GM19025 (cell line): ENCODE results near the gene TECPR2.

ENCODE experiments used
- ATAC-seq: cut with Tn5 transposase; IDR thresholded peaks from one replicate; pipeline ENCODE4 v1.9.1; 2021; ENCODE audit warnings: mild to moderate bottlenecking, low read depth, moderate library complexity; ENCODE audit not compliant: unreplicated experiment

The TECPR2 gene

DNA sequence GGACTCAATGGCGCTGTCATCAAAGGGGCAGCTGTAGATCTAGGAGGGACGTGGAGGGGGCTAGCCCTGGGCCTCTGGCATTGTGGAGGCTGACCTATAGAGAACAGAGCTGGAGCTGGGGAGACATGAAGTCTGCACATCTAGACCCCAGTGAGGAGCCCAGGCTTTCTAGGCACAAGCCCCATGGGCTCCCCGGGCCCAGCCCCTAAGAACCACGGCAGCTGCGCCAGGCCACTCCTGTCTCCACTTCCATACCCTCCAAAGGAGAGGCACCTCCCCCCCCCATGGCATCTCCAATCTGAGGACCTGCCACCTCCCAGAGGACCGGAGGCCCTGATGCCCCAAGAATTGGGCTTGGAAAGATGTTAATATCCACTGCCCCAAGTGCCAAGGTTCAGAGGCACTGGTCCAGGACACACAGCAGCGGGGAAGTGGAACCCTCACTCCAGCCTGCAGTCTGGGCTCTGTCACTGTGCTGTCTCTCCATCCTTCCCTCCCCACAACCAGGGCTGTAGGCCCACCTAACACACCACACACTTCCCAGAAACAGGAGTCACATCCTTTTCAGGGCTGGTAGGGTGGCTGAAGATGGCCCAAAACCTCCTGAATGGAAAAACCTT, 142.4 kb downstream of the TECPR2 start:
- no peak for ATAC-seq

DNA sequence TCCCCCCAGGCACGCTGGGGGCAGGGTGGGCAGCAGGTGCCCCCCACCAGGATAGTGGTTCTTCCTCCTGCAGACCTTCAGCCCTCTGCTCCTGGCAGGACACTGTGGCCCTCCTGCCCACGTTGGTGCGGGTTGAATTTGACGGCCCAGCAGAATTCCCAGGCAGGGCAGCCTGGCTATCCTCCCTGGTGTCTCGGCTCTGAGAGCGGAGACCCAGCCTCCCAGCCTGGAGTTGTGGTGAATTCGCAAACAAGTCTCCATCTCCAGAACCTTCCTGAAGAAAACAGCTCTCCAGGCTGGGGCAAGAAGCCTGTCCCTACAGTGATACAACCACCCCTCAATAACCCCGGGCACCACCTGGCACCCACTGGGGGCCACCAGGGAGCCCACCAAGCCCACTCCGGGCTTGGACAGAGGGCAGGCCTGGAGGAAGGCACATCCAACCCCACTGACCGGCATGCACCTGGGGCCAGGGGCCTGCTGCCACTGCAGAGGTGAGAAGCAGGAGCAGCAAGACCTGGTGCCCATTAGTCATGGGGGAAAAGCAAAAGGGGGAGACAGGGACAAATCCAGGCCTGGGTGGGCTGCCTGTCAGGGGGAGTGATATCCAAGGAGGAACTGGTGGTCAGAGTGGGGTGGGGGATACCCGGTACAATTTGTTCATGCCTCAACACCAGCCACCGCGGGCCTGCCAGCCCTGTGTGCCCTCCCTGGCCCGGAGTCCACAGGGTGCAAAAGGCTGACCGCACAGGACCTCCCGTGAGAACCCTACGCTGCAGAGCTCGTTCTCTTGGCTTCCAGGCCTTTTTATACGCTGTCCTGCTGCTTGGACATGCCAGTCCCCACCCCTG, 143.3 kb downstream of the TECPR2 start:
- ATAC-seq = no peak

DNA sequence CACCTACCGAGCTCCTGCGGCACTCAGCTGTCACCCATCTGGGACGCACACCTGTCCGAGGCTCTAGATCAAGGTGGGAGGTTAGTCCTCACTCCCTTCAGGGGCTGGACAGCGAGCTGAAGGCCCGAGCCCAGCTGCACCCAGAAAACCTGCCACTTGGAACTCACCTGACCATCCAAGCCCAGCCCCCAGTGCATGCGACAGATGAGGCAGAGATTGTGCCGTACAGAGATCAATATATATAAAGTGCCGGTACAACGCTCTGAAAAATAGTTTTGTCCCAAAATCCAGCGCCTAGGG, 143.8 kb downstream of the TECPR2 start:
- ATAC-seq = no peak

DNA sequence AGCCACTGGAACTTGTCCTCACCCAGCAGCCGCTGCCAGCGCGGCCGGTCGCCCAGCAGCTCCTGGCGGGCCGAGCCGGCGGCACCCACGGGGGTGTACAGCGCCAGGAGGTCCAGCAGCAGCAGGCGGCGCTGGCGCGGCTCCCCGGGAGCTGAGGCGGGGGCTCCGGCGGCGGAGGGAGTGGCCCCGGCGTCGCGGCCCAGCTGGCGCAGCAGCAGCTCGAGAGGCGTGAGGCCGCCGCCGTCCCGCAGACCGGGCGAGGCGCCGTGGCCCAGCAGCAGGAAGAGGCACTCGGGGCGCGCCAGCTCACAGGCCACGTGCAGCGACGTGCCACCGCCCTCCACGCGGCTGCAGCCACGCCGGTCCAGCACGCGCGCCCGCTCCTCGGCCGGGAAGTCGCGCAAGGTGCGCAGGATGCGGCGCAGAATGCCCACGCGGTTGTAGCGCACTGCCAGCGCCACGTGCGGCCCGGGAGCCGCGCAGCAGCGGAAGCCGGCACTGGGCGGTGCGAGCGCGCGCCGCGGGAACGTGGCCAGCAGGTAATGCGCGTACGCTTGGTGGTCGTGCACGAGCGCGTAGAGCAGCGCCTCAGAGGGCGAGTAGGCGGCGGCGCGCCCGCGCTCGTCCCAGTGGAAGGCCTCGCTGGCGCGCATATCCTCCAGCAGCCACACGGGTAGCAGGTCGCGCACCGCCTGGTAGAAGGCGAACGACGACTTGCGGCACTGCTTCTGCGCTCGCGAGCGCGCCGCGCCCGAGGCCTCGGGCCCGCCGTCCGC, 144.5 kb downstream of the TECPR2 start:
- no peak for ATAC-seq

DNA sequence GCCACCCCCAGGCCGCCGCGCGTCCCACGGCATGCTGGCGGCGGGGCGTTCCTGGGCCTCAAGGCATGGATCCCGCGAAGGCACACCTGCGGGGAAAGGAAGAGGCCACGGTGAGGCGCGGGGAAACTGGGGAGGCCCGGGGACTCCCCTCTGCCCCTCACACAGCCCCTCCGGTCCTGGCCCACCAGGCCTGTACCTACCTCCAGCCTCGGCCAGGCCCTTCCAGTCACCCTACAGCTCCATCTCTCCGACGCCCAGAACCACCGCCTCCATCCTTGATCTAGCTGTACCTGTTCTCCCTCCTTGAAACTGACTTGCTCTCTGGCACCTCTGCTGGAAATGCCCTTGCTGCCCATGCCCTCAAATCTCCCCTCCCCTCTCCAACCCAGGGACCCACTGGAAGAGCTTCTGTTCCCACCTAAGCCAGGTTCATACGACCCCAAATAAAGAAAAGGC, 145.1 kb downstream of the TECPR2 start:
- ATAC-seq = no peak

DNA sequence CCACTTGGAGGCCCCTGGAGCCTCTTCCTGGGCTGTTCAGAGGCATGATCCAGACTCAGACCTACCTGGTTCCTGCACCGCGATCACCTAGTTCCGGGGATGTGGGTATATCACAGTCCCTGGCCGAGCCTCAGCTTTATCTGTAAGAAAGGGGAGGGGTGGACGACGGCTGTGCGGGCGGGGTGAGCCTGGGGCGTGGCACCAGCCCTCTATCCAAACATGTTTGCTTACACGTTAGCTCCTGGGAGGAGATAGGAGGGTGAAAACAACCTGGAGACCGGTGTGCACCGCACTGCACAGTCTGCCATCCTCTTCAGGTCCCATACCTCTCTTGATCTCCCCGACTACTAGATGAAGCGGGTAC, 145.7 kb downstream of the TECPR2 start:
- no peak for ATAC-seq

DNA sequence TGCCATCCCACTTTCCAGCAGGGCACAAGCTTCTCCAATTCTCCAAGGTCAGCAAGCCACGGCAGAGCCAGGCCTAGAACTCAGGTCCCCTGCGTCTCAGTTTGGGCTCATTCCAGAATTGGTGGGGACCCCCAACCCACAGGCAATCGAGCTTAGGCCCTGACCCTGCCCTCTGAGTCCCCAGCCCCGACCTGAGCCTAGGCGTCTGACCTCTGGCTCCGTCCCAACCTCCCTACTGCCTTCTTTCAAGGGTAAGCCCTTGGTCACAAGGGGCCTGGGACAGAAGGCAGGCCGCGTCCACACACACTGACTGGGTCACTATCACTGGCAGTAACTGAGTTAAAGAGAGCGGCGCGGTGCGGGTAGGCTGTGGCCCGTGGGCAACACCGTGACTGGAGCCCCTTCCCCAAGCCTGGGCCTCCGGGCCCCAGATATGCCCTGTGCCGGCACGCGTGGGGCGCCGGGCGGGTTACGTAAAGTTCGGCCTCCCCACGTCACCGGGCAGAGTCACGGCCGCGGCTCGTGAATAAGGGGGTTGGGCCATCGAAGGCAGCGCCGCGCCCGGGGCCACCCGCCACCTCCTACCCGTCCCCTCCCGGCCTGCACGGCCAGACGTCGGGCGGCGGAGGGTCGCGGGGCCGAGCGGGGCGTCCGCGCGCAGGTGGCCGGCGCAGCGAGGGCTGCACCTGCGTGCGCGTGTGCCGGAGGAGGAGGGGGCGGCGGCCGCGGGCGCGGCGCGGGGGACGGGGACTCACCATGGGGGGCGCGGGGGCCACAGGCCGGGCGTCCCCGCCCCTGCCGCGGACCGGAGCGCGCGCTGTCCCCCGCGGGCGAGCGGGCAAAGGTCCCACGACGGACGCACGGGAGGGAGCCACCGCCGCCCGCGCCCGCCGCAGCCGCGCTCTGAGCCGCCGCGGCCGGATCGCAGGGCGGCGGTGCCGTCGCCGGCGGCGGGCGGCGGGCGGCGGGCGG, 146.3 kb downstream of the TECPR2 start:
- peak; percentile 6 for ATAC-seq

DNA sequence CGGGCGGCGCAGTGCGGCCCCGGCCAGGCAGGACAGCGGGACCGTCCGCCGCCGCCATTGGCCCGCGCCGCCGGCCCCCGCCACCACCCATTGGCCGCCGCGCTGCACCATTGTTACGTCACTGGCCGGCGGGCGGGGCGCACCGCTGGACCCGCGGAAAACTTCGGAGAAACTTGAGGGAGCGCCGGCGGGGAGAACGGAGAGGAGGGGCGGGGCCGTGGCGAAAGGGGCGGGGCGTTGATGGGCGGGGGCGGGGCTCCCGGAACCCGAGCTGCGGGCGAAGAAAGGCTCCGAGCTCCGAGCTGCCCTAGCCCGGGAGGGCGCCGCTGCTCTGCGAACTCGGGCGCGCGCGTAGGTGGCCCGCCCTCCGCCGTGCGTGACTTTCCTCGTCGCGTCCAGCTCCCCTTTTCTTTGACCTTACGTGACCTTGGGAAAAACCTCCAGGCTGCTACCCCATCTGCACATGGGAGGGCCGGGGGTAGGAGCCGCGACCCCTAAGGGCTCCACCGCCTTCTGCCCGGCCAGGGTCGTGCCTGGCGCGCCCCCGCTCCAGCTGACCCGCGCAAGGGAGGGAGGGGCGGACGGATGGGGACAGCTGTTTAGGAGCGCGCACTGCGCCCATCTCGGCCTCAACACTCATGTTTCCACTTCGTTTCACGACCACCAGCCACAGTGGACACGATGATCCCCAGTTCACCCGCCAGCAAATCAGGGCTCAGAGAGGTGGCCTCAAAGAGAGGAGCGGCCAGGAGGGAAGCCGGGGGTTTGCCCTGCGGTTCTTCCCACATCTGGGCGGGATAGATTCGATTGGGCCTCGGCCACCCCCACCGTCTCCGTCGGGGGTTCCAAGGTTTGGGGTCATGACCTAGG, 147.2 kb downstream of the TECPR2 start, which contains the start of gene ANKRD9:
Gene ANKRD9 (minus strand): TSS at position 31 of the 870 bp plus-strand sequence. CDS start 1,887 bp downstream, outside the sequence.
- peak; percentile 86 for ATAC-seq

DNA sequence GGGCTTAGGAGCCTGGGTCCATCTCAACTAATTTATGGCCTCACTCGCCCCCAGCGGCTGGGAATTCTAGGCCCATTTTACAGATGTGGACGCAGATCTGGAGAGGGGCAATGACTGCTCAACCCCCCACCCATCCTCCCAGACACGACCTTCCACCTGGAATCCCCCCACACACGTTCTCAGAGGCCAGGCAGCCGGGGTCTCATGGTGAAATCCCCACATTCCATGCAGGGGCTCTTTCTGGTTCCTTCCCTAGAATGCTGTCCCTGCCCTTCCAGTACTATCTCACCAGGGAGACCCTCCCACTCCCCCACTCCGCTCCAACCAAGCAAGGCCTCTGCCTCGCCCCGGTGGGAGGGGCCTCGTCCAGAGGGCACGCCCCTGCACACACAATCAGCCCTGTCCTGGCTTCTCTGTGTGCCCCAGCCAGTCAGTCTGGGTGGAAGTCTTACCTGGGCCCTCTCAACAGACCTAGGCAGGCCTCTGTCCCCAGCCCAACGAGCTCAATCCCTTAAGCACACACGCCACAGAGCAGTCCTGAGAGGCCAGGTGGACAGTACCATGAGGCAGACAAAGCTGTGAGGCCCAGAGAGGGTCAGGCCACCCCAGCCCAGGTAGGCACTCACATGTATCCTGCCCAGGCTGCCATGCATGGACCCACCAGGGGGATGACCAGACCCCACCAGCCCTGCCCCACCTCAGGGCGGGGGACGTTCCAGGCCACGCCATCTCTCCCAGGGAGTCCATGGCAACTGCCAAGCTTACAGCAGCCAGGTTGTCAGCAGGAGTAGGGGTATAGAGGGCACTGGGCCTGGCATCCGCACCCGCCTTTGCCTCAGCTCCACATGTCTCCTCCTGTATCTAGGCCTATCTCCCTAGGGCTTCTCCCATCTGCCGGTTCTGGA, 148.1 kb downstream of the TECPR2 start:
- no peak for ATAC-seq

DNA sequence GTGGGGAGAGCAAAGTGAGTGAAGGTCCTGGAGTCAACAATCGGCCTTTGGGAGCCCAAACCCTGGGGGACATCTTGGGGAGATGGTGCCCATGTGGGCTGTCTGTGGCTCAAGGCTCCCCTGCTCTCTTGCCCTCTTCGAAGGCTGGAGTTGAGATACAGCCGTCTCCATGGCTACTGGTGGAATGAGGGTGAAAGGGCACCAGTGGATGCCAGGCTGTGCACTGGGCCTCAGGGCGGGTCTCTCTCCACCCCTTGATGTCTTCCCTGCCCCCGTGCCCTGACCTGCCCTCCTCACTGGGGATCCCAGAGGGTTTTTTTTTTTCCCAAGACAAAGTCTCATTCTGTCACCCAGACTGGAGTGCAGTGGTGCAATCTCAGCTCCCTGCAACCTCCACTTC, 148.8 kb downstream of the TECPR2 start:
- no peak for ATAC-seq

DNA sequence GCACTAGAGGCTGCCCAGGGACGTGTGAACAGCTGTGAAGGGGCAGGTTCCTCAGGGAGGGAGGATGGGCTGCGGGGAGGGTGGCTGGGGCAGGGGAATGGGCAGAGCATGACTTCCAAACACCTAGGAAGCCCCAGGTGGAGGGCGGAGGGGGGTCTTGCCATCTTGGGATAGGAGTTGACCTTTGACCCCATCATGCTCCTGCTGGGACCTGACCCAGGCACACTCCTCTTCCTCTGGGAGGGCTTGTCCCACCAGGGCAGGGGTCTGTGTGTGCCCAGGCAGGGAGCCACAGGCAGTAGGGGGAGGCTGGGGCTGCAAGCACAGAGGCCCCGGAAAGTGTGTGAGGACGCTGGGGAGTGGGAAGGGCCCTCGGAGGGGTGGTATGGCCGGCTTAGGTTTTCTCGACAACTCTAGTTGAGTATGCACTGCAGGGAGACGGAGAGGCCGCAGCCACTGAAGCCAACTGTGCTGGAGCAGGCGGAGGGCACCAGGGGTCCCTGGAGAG, 150.1 kb downstream of the TECPR2 start:
- ATAC-seq = no peak

DNA sequence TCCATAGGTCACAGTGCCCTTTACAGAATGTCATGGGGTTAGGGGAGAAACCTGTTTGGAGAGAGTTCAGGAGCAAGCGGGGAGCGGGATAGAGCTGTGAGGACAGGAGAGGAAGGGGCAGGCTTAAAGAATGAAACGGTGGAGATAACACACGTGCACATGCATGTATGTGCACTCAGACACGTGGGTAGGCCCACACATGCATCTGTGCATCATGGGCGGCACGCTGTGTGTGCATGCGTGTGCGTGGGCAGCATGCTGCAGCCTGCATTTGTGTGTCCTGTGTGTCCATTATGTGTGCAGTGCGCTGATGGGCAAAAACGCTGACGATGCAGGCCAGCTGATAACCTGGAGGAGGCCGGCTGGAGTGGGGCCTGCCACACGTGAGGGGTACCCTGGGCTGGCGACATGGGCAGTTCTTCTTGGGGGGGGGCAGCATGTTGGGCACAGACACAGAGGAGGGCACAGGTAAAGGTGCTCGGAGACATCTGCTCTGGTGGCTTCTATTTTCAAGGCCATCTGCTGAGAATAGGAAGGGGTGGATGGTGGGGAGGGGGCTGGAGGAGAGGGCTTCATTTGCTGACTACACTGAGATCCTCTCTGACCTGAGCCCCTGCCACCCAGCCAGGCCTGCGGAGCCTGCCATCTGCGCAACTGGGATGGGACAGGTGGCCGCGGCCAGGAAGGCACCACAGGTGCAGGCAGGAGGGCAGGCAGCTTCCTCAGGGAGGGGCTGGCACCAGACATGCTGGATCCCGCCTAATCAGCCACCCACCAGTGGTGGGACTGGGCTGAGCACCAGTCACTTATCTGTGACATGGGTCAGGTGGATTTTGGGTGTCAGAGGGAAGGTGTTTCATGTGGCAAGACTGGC, 151.4 kb downstream of the TECPR2 start:
- ATAC-seq = no peak

DNA sequence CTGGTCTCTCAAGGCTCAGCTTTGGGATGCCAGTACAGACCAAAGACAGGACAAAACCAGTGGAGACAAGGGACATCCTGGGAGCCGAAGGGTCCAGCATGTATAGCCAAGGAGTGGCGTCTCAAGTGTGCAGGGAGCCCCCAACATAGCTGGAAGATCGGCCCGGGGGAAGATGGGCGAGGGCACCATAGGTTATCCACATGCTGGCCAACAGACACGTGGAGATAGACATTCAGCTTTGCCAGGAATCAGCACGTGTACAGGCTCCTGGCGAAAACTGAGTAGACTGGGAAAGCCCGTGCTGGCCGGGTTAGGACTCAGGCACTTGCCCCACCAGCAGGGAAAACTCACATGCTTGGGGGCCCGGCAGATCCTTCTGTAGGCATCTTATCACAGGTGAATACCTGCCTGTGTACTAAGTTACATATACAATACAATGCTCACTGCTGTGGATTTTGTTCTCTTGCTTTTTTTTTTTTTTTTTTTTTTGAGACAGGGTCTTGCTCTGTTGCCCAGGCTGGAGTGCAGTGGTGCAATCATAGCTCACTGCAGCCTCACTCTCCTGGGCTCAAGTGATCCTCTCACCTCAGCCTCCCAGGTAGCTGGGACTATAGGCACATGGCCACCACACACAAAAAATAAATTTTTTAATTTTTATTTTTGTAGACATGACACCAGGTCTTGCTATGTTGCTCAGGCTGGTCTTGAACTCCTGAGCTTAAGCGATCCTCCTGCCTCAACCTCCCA, 152.4 kb downstream of the TECPR2 start:
- no peak for ATAC-seq

DNA sequence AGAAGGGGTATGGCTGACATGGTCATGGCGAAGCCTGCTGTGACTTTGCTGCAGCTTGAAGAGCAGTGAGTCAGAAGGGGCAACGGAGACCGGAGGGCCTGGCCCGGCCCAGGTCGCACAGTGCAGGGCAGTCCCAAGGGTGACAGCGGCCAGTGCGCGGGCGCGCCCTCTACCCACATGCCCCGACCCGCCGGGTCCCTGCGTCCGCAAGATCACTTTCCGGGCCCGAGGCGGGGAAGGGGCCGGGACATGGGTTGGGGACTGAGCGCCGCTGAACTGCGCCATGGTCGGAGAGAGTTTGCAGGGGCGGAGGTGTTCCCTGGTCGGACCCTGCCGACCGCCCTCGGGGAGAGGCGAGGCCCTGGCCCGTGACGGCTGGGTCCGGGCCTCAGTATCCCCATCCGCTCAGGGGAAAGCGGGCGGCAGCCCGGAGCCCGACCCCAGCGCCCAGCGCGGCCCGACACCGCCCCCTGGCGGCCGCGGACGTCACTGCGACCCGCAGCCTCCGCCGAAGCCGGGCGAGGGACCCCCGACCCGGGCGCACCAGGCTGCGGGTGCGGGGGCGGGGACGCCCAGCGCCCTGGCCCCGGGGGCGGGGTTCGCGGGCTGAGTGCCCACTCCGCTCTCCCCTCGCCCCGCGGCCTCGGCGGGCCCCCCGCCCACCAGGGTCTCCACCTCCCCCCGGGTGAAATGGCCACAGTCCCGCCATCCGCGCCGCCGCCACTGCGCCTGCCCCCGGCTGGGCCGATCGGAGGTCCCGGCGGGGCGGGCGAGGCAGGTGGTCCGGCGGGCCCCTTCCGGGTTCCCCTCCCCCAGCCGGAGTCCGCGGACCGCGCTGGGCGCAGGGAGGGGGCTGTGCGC, 154.0 kb downstream of the TECPR2 start:
- no peak for ATAC-seq

DNA sequence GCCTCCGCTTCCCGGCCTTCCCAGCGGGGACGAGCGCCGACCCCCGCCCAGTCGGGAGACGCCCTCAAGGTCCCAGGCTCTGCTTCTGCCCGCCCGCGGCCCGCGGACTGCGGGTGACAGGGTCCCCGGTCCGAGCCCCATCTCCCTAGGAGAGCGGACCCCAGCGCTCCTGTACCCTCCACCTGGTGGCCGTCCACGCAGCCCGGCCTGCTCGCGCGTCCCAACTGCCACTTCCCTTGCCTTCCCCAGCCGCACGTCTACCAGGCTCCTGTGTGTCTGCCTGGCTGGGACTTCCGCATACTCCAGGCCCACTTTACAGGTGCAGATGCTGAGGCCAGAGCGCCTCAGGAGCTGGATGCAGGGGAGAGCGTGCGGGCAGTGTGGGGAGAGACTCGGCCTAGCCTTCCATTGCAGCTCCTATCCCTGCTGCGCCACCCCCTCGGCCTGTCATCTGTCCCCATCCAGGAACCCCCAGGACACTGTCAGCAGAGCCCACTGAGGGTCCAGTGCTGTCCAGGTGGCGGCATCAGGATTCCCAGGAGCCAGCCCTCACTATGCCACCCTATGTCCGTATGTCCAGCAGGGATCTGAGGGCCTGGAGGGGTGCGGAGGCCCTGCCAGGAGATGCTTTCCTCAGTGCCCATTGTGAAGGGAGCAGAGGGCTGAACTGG, 154.8 kb downstream of the TECPR2 start:
- ATAC-seq = no peak
